Measurements from ENCODE around the gene PAM. TPM values are rescaled to one million over a fixed set of nuclear protein-coding genes. Genes with fewer than 3 reads are reported as not detected.

PAM gene
- total and polyA plus RNA-seq, 2 donors from 2014 or later = 158 to 293 TPM

DNA sequence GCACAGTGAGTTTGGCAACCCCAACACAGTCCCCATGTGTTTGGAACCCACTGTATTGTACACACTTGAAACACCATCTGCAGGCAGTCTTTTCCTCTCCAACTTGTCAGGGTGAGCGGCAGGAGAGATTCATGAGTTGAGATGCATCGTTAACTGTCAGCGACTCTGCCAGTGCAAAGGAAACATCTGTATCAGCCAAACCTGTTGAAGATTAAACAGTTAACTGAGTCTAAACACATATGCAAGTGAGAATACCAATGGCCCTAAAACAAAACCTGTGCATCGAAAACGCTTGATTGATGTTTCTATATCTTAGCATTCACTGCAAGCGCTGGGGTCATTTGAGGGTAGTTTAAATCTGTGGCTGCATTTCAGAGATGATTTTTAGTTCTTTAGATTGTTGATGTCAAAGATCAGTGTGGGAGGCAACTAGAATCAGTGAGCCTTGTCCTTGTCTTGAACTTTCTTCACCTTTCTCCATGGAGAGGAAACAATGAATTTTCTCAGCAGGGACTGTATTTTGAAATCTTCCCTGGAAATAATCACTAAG is 41.3 kb upstream of the PAM start:
- Histone ChIP-seq H3K27ac (ENCODE audit: low read depth in 2 of 2, low read length in 2 of 2) (no peak overlapping the region), H3K4me3 (ENCODE audit: low read length in 3 of 3) (peak overlapping the region in 1 of 3 donors; percentile 9), H3K27me3 (ENCODE audit: control insufficient read depth, insufficient read depth, low read length) (no peaks in the 10 kb centered on the region), H3K9me3 (ENCODE audit: control insufficient read depth in 2 of 3, insufficient read depth in 1 of 3, low read length in 3 of 3) (no peaks in the 10 kb centered on the region), H3K4me1 (ENCODE audit: control insufficient read depth in 2 of 3, insufficient read depth in 2 of 3, low read depth in 1 of 3, low read length in 3 of 3) (peaks cover 0 to 5% (median 2%) of the 10 kb centered on the region in 3 donors), H3K36me3 (ENCODE audit: control insufficient read depth in 2 of 3, insufficient read depth in 3 of 3, low read length in 3 of 3) (no peaks in the 10 kb centered on the region), H3K9ac (ENCODE audit: low read length in 3 of 3) (no peak overlapping the region)
- DNase-seq = peak in 4 of 5 donors; percentile 56 to 89 (median 78)
- no peak for FAIRE-seq
- TF ChIP-seq, protein P1, sequence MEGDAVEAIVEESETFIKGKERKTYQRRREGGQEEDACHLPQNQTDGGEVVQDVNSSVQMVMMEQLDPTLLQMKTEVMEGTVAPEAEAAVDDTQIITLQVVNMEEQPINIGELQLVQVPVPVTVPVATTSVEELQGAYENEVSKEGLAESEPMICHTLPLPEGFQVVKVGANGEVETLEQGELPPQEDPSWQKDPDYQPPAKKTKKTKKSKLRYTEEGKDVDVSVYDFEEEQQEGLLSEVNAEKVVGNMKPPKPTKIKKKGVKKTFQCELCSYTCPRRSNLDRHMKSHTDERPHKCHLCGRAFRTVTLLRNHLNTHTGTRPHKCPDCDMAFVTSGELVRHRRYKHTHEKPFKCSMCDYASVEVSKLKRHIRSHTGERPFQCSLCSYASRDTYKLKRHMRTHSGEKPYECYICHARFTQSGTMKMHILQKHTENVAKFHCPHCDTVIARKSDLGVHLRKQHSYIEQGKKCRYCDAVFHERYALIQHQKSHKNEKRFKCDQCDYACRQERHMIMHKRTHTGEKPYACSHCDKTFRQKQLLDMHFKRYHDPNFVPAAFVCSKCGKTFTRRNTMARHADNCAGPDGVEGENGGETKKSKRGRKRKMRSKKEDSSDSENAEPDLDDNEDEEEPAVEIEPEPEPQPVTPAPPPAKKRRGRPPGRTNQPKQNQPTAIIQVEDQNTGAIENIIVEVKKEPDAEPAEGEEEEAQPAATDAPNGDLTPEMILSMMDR (IDR thresholded peaks at IDR 0.05; ENCODE audit: borderline replicate concordance, extremely low read depth, insufficient read depth) = no peak
- intact Hi-C loops (cut with DNase I) = no loop called here

DNA sequence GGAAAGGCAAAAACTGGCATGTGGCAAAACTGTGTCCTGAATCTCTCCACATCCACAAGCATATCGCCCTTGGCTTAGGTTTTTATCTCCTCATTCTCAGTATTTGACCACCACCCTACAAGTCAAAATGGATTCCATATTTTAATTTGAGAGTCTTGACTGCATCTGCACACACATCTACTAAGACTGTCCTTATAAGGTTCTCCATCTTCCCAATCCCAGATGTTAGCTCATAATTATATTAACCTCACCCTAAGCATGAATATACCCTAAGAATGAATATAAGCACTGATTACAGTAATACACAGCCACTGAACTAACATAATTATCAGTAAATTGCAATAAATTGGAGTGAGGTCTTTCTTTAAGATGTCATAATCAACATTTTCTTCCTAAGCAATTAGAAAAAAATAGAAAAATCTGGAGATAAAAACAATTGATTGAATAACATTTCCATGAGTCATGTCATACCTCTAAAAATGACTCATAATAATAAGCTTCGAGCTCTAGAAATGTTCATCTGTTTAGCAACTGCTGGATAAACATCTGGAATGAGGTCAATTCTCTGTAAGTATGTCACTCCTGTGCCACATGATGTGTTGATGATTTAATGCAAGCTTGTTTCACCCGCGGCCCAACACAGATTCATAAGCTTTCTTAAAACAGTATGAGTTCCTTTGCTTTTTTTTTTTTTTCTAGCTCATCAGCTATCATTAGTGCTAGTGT is 39.9 kb upstream of the PAM start:
- intact Hi-C loops (cut with DNase I) = no loop called here
- no peak for FAIRE-seq

DNA sequence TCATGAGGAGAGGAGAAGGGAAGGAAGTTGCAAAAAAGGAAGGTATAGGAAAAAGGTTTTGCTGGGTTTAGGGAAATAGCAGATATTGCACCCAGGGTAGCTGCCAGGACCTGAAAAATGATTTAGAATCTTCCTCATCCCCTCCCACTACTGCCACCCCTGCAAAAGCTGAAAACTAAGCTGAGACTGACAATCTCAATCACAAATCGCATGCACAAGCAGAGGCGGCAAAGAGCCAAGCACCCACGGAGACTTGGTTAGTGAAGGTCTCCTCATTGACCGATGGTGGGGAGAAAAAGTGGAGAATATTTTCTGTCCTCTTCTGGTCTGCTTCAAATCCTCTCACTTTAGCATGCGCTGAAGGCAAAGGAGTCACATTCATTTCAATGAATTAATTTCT is 39.1 kb upstream of the PAM start:
- intact Hi-C loops (cut with DNase I) = no loop called here
- Histone ChIP-seq H3K36me3 (ENCODE audit: control insufficient read depth in 2 of 3, insufficient read depth in 3 of 3, low read length in 3 of 3) (no peaks in the 10 kb centered on the region), H3K4me3 (ENCODE audit: low read length in 3 of 3) (no peak overlapping the region), H3K27me3 (ENCODE audit: control insufficient read depth, insufficient read depth, low read length) (no peaks in the 10 kb centered on the region), H3K4me1 (ENCODE audit: control insufficient read depth in 2 of 3, insufficient read depth in 2 of 3, low read depth in 1 of 3, low read length in 3 of 3) (peaks cover 0 to 5% (median 2%) of the 10 kb centered on the region in 3 donors), H3K27ac (ENCODE audit: low read depth in 2 of 2, low read length in 2 of 2) (no peak overlapping the region), H3K9me3 (ENCODE audit: control insufficient read depth in 2 of 3, insufficient read depth in 1 of 3, low read length in 3 of 3) (peaks cover 0 to 4% (median 0%) of the 10 kb centered on the region in 3 donors), H3K9ac (ENCODE audit: low read length in 3 of 3) (no peak overlapping the region)
- FAIRE-seq (no peak), DNase-seq (no peak)
- TF ChIP-seq, protein P1 (IDR thresholded peaks at IDR 0.05; ENCODE audit: borderline replicate concordance, extremely low read depth, insufficient read depth) = no peak

More for the DNA sequence above, 39.9 kb upstream of the PAM start:
- Histone ChIP-seq H3K9ac (ENCODE audit: low read length in 3 of 3) (no peak overlapping the region), H3K4me3 (ENCODE audit: low read length in 3 of 3) (no peak overlapping the region), H3K36me3 (ENCODE audit: control insufficient read depth in 2 of 3, insufficient read depth in 3 of 3, low read length in 3 of 3) (no peaks in the 10 kb centered on the region), H3K9me3 (ENCODE audit: control insufficient read depth in 2 of 3, insufficient read depth in 1 of 3, low read length in 3 of 3) (peaks cover 0 to 4% (median 0%) of the 10 kb centered on the region in 3 donors), H3K4me1 (ENCODE audit: control insufficient read depth in 2 of 3, insufficient read depth in 2 of 3, low read depth in 1 of 3, low read length in 3 of 3) (peaks cover 0 to 5% (median 2%) of the 10 kb centered on the region in 3 donors), H3K27me3 (ENCODE audit: control insufficient read depth, insufficient read depth, low read length) (no peaks in the 10 kb centered on the region), H3K27ac (ENCODE audit: low read depth in 2 of 2, low read length in 2 of 2) (no peak overlapping the region)
- DNase-seq = no peak
- TF ChIP-seq, protein P1 (IDR thresholded peaks at IDR 0.05; ENCODE audit: borderline replicate concordance, extremely low read depth, insufficient read depth) = no peak

All from kidney (tissue), 14 donors.